ENCODE measurements around the gene FZR1.

FZR1 gene

GRCh38 chr19:3531716-3532115 lies 25.6 kb downstream of the FZR1 start:
- no peak for DNase-seq (ENCODE audit: low spot score)

- DNase-seq (ENCODE audit: low spot score), result no peak
Observed at GRCh38 chr19:3532154-3532786, 26.2 kb downstream of the FZR1 start.

- DNase-seq (ENCODE audit: low spot score), result no peak
Observed at GRCh38 chr19:3533033-3533432, 26.9 kb downstream of the FZR1 start.

GRCh38 chr19:3533563-3534216 lies 27.6 kb downstream of the FZR1 start:
- DNase-seq (ENCODE audit: low spot score), result no peak

GRCh38 chr19:3534375-3535234 lies 28.5 kb downstream of the FZR1 start:
- no peak for DNase-seq (ENCODE audit: low spot score)

GRCh38 chr19:3535235-3535535 lies 29.1 kb downstream of the FZR1 start:
- no peak for DNase-seq (ENCODE audit: low spot score)

GRCh38 chr19:3535563-3535965 lies 29.5 kb downstream of the FZR1 start:
- no peak for DNase-seq (ENCODE audit: low spot score)

- no peak for DNase-seq (ENCODE audit: low spot score)
Observed at GRCh38 chr19:3535981-3536380, 29.9 kb downstream of the FZR1 start.

GRCh38 chr19:3536429-3537100 lies 30.5 kb downstream of the FZR1 start:
- peak; percentile 85 for DNase-seq (ENCODE audit: low spot score)

GRCh38 chr19:3537101-3537437 lies 31.0 kb downstream of the FZR1 start:
- DNase-seq (ENCODE audit: low spot score), result no peak

GRCh38 chr19:3537438-3538240 lies 31.5 kb downstream of the FZR1 start:
- no peak for DNase-seq (ENCODE audit: low spot score)

- DNase-seq (ENCODE audit: low spot score), result no peak
Observed at GRCh38 chr19:3538258-3538929, 32.3 kb downstream of the FZR1 start.

- no peak for DNase-seq (ENCODE audit: low spot score)
Observed at GRCh38 chr19:3538965-3539755, 33.0 kb downstream of the FZR1 start, which contains the start of gene TEKTIP1. TSS of gene TEKTIP1 (plus strand) at chr19:3539174. CDS start at chr19:3539178, 4 bp downstream.

GRCh38 chr19:3539756-3540118 lies 33.6 kb downstream of the FZR1 start:
- no peak for DNase-seq (ENCODE audit: low spot score)

- peak; percentile 73 for DNase-seq (ENCODE audit: low spot score)
Observed at GRCh38 chr19:3543150-3544057, 37.3 kb downstream of the FZR1 start.

GRCh38 chr19:3544058-3544376 lies 37.9 kb downstream of the FZR1 start:
- DNase-seq (ENCODE audit: low spot score), result no peak

- DNase-seq (ENCODE audit: low spot score), result peak; percentile 89
Observed at GRCh38 chr19:3544742-3545668, 38.9 kb downstream of the FZR1 start.

- no peak for DNase-seq (ENCODE audit: low spot score)
Observed at GRCh38 chr19:3545669-3546034, 39.5 kb downstream of the FZR1 start.

GRCh38 chr19:3546119-3546518 lies 40.0 kb downstream of the FZR1 start:
- DNase-seq (ENCODE audit: low spot score), result no peak

All from Ammon's horn (tissue), 1 donor.